ENCODE measurements around the gene KCNF1.

KCNF1 gene

DNA sequence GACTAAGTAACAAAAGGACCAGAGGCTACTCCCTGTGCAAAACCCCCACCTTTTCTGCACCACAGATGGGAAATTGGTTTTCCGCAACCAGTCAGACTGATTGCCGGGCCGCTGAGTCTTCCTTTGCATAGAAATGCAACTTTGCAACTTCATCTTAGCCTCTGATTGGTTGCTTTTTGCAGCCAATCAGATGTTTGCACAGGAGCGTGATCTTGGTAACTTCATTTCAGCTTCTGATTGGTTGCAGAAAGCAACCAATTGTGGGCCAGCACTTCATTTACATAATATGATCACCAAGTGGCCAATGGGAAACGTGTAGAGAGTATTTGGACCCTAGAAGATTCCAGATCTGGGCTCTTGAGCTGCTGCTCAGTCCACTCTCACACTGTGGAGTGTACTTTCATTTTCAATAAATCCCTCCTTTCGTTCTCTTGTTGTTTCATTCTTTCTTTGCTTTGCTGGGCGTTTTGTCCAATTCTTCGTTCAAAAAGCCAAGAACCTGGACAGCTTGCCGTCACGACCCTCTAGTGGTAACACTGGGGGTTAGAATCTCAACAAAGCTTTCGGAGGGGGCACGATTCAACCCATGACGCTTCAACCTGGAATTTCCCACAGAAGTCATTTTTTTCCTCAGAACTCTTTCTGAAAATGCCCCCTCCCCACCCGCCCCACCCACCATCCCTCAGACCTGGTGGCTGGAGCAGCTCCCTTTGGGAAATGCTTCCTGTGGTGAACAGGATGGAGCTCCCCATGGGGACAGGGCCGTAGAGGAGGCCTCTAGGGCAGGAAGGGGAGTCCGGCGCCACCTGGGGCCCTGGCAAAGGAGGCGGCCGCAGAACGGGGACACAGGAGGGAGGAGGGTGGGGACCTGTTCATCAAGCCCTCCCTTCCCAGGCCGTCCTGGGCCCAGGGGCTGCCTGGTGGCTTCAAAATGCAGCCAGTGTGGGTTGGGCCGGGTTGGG is 31.8 kb upstream of the KCNF1 start:
- H3K4me3 ChIP-seq (ENCODE audit: low read depth, low read length), result no peak overlapping the region

DNA sequence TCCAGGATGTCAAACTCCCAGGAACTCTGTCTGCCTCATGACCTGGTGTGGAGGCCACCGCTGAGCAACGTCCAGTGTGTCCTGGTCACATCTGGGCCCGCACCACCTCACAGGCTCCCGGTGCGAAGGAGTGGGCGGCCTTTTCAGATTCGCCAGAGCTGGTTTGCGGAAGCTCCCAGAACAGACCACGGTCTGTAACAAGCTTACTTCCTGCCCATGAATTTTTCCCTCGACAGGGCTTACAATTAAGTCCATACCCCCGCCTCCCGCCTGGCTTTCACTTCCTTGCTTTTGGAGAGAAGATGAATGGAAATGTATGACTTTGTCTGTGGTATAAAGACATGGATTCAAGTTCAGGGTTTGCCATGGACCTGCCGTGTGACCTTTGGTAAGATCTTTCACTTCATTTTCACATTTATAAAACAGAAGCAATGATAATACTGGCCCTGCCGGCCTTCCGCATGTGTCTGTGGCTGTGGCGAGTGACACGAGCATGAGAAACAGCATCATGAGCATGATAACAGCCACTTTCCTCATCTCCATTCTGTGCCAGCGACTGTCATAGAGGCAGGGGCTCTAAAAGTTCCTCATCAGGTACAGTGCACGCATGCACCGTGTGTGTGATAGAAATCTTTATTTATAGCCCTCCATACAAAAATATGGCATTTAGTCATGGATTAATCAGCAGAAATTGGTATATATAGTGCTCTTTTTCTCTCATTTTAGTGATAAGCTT is 31.0 kb upstream of the KCNF1 start:
- no peak overlapping the region for H3K4me3 ChIP-seq (ENCODE audit: low read depth, low read length)

DNA sequence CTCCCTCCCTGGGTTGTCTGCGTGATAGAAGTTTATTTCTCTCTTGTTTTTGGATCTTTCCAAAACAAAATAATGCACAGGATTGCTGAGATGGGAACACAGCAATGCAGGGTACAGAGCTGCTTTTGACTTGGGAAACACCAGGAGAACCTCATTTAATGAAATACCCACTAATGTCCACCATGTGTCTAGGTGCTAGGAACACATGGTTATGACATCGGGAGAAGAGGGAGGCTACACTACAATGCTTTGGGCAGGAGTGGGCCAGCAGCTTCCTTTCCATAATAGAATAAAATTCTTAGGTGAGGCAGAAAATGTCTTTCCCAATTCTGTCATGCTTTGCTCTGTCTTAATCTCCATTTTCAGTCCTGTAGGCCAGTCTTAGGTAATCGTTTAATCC is 29.2 kb upstream of the KCNF1 start:
- no peak overlapping the region for H3K4me3 ChIP-seq (ENCODE audit: low read depth, low read length)

DNA sequence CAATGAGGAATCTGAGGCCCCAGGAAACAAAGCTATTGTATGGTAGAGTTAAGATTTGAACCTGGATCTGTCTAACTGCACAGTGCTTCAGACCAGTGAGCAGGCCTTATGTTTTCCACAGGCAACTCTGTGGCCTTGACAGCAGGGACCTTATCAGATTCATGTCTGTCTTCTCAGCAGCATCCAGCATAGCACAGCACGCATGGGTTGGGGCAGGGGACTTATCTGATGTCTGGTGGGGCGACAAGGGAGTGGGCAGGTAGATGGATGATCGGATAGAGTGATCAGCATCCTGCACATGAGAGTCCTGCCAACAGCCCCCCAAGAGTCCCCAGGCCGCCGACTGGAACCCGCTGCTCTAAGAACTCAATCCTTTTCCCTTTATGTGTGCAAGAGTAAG is 28.7 kb upstream of the KCNF1 start:
- no peak overlapping the region for H3K4me3 ChIP-seq (ENCODE audit: low read depth, low read length)

DNA sequence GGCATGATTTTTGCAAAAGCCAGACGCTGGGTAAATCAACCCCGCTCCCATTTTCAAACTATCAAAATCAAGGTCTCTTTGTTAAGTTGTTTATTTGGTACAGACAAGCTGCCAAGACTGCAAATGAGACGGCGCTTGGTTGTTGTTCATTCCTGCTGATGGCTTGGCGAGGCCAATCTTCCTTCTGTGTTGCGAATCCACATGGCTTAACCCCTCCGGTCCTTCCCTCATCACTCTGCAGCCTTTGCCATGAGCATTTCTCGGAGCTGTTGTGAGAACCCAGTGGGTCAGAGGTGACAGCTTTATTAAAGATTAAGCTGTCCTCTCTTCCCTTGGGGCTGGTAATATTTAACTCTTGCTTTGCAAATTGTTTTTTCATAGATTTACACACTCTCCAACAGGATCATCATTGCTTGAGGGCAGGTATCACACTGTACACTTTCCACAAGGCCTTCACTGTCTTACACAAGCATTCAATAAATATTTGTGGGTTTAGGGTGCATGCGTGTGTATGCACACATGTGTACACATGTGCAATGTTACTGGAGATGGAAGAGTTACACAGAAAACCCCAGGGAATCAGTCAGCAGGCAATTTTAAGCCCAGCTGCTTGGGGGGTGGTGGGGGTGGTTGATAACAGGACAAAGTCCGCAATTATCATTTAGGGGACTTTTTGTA is 27.8 kb upstream of the KCNF1 start:
- H3K4me3 ChIP-seq (ENCODE audit: low read depth, low read length), result no peak overlapping the region

DNA sequence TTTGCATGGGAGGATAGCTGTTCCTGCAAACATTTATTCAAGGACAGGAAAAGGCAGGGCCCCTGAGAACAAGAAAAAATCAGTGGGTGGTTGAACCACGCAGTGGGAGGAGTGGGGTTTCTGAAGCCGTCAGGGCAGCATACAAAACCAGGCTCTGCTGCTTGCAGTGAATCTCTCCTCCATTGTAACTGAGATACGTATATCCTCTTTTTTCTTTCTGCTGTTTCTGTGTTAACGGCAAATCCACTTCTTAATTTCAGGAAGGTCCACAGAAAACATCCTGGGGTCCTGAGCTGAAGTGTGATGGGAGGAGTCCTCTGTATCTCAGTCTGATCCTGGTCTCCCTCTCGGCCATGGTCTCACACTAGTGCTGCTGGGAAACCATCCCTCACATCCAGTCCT is 27.2 kb upstream of the KCNF1 start:
- no peak overlapping the region for H3K4me3 ChIP-seq (ENCODE audit: low read depth, low read length)

DNA sequence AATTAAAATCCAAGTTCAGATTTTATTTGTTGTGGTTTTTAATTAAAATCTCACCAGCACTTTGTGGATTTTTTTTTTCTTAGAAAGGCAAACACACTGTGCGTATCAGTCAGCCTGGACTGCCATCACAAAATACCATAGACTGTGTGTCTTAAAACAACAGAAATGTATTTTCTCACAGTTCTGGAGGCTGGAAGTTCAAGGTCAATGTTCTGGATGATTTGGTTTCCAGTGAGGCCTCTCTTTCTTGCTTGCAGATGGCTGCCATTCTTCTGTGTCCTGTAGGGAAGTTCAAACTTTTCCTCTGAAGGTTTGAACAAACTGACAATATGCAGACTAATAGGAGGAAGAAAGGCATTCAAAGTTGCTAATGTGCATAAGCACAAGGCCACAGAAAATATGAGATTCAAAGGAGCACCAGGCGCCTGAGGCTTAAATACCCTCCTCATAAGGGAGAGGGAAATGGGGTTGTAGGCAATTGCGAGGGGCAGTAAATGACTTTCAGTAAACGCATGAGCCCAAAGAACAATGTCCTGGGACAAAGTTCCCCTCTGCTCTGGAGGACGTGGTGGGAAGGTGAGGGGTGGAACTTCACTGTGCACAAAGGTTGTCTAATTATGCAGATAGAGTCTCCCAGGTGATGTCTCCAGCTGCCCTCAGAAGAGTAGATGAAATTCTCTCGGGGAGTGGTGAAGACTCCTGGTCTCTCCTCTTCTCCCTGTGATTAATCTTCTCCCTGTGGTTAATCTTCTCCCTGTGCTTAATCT is 26.5 kb upstream of the KCNF1 start:
- no peak overlapping the region for H3K4me3 ChIP-seq (ENCODE audit: low read depth, low read length)

DNA sequence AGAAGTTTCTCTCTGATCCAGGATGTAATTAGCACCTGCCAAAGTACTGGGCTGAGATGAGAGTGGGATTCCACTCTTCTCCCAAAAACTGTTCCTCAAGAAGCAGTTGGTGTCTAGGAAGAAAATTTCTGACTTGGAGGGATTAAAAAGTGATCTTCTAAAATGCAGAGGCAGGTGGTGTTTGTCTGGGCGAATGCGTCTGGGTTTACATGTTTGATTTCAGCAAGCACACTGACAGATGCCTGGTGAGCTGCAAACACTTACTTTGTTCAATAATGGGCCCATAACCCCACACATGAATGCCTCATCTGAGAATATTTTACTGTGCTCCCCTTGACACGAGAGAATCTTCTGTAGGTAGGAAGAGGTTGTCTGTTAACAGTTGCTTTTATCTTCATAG is 24.3 kb upstream of the KCNF1 start:
- H3K4me3 ChIP-seq (ENCODE audit: low read depth, low read length), result no peak overlapping the region

DNA sequence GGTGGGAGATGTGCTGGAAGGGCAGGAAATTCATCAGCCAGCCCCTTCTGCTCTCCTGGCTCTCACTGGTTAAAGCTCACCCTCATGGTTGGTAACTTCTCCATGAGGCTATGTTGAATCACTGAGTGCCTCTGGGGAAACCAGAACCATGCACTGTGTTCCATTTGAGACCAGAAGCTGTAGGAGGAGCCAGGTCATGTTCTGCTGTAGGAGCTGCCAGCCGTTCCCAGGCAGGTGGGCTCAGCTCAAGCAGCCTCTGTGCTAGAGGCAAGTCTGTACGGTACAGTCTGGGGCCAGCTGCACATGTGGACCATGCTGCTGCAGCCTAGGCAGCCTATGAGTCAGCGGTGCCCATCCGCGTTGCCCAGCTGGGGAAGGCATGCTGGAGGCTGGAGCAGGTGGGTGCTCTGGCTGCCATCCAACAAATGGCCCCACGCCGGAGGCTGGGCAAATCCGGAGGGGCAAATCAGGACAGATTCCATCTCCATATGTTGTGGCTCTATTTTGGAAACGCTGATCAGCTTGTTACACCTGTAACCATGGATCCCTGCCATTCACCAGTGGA is 22.0 kb upstream of the KCNF1 start:
- H3K4me3 ChIP-seq (ENCODE audit: low read depth, low read length), result no peak overlapping the region

DNA sequence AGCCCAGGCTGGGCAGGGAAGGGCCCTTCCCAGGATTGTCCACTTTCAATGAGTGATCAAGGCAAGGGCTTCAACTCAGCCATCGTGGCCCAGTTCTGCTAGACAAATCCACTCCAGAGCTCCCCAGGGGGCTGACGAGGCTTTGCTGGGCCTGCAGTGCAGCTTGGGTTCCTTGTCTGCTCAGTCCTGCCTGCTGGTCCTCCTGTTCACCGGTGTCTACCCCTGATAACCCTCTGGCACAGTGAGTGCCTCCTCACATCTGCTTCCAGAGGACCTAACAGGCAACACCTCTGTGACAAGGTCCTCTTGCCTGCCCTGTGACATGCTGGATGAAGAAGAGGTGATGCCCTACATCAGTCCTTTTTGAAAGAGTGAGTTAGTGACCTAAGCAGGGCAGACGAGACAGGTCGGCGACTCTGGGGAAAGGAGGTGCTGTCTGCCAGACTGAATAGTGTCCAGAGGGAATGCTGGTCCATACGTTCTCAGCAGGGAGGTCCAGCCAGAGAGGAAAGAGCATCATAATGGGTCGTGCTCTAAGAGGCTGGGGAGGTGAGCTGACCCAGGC is 20.9 kb upstream of the KCNF1 start:
- H3K4me3 ChIP-seq (ENCODE audit: low read depth, low read length), result no peak overlapping the region

DNA sequence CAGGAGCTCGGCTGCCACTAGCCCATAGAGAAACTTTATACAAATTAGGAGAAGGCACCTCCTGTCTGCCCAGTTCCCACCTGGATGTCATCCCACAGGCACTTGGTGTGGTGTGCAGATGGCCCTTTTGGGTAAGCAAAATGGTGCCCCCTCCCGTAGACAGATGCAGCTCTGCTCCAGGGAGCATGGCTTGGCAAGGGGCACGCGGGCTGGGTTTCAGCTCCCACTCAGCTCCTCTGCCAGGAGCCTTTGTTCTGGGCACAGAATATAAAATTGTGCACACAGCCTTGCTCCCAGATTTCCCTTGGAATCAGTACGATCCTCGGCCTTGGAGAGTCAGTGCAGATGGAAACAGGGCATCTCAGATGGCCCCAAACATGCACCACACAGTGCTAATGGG is 20.3 kb upstream of the KCNF1 start:
- no peak overlapping the region for H3K4me3 ChIP-seq (ENCODE audit: low read depth, low read length)

DNA sequence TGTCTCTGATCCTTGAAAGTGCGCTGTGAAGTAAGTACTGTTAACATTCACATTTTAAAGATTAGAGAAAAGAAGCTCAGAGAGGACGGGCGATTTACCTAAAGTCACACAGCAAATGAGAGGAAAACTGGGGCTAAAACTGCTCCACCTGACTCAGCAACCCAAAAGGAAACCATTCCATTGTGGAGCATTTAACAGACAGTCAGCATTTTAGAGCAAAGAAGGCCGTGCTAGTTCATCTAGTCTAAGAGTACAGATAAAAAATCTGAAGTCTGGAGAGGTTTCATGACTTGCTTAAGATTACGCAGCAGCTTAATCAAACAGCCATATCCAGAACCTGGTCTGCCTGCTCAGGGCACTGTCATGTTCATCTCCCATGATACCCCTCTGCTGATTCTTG is 19.9 kb upstream of the KCNF1 start:
- H3K4me3 ChIP-seq (ENCODE audit: low read depth, low read length), result no peak overlapping the region

DNA sequence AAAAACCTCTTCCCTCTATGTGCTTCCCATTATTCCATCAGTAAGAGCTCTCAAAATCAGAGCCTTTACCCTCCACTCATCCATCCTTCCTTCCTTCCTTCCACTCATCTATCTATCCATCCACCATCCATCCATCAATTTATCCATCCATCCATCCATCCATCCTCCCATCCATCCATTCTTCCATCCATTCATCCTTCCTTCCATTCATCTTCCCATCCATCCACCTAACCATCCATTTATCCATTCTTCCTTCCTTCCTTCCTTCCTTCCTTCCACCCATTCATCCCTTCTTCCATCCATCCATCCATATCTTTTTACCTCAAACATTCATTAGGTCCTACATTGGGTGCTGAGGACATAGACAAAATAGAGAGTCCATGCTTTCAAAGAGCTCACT is 19.4 kb upstream of the KCNF1 start:
- H3K4me3 ChIP-seq (ENCODE audit: low read depth, low read length), result no peak overlapping the region

DNA sequence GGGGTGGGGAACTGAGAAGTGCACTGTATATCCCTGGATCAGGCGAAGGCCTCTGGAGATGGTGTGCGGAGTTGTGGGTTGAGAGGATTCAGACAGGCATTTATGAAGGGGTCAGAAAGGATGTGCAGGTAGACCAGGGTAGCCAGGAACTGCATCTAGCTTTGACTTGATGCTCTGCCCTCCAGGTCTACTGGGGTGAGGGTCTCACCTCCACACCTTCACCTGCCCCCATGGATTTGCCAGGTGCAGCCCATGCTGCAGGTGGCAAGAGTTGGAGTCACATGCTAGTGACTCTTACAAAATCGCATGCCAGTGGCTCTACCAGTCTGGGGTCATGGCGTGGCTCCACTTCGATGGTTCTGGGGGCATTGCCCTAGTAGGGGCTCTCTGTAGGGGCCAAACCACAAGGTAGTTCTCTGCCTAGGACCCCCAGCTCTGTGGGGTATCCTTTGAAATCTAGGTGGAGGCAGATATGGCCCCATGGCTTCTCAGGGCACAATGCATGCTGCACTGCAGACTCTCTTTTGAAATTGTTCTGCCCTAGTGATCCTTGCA is 18.9 kb upstream of the KCNF1 start:
- H3K4me3 ChIP-seq (ENCODE audit: low read depth, low read length), result no peak overlapping the region

DNA sequence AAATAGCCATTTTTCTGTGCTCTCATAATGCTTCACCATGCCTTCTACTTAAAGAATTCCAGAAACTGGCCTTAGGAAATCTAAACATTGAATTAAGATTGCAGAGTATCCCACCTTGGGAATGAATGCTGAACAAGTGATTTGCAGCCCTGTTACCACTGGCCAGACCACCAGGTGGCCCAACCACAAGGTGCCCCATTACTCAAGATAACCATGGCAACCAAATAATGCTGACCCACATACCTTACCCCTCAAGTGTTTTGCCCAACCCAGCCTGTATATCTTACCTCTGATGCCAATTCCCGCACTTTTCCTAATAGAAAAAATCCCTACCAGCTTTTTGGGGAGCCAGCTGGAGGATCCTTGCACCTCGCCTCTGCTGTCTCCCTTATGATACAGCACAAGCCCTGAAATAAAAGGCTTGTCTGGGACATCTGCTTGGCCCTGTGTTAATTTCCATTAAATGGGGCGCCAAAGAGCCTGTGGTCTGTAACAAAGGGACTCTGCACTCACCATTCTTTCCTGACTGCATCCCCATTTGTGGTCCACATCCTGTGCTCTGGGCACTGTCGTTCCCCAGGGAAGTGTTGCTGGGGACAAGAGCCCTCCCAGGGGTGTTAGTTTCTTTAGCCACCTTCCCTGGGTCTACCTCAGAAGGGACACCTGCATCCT is 17.3 kb upstream of the KCNF1 start:
- H3K4me3 ChIP-seq (ENCODE audit: low read depth, low read length), result no peak overlapping the region

DNA sequence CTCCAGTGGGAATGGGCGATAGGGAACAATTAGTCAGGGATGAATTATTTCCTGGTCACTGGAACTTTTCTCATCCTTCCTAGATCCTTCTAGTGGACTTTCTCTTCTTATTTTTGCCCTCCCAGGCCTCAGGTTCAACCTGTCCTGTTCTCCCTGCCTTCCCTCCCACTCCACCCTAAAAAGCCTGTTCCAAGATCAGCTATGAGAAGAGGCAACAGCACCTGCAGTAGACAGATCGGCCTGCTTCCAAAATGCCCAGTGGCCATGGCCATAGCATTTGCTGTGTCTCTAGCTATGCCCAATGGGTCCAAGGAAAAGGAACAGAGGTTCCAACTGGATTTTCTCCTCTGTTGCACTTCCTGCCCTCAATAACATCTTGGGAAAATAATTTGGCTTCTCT is 16.5 kb upstream of the KCNF1 start:
- no peak overlapping the region for H3K4me3 ChIP-seq (ENCODE audit: low read depth, low read length)

DNA sequence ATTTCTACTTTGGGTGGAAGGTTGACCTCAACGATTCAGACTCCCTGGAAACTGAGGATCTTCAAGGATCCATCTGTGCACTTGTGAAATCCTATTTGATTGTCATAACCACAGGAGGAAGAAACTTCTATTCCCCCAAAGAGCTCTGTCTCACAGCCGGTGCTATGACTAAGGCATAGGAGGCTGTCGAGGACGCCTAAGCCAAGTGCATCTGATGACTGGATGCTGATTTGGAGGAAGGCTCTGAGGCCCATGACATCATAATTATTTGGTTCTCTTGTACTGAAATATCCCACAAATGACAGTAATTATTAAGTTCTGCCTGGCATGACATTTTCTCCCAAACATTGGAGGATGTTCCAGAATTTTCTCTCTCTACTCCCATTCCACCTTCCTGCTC is 13.8 kb upstream of the KCNF1 start:
- no peak overlapping the region for H3K4me3 ChIP-seq (ENCODE audit: low read depth, low read length)

DNA sequence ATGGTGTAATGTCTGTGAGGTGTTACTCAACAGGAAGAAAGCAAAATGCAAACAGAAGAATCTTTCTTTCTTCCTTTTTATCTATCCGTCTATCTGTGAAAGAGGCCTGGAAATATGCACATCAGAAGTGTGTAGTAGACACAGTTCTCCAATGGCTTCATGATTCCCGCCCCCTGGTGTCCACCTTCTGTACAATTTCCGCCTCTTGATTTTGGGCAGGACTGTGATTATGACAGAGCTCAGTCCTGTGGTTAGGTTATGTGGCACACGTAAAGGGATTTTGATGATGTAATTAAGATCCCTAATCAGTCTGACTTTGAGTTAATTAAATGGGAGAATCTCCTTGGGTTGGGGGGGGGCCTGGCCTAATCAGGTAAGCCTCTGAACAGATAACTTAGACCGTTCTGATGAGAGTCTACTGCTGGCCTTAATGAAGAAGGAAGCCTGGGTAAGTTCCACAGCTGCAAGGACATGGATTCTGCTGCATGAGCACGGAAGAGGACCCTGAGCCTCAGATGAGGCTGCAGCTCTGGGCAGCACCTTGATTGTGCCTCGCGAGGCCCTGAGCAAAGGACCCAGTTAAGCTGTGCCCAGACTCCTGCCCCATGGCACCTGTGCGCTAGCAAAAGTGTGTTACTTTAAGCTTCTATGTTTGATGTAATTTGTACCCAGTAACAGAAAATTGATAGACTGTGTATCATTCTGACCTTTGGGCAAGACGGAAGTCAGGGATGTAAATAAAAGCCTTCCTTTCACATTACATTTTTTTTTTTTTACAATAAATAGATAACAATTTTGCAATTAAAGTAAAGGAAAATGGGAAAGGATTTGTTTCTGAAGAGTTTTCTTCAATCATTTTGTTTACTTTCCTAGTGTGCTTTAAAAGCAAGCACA is 11.3 kb upstream of the KCNF1 start:
- H3K4me3 ChIP-seq (ENCODE audit: low read depth, low read length), result no peak overlapping the region

All from iPS-11a (cell line).